CD4-positive, alpha-beta T cell treated with Interleukin-15 for 4 hours (primary cell): ENCODE results near the gene BPIFB1.

Experiments
- DNase-seq: peaks from one replicate; pipeline ENCODE4 v3.0.0-alpha.2; 2020; ENCODE audit warnings: low spot score

The BPIFB1 gene, protein sequence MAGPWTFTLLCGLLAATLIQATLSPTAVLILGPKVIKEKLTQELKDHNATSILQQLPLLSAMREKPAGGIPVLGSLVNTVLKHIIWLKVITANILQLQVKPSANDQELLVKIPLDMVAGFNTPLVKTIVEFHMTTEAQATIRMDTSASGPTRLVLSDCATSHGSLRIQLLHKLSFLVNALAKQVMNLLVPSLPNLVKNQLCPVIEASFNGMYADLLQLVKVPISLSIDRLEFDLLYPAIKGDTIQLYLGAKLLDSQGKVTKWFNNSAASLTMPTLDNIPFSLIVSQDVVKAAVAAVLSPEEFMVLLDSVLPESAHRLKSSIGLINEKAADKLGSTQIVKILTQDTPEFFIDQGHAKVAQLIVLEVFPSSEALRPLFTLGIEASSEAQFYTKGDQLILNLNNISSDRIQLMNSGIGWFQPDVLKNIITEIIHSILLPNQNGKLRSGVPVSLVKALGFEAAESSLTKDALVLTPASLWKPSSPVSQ

DNA sequence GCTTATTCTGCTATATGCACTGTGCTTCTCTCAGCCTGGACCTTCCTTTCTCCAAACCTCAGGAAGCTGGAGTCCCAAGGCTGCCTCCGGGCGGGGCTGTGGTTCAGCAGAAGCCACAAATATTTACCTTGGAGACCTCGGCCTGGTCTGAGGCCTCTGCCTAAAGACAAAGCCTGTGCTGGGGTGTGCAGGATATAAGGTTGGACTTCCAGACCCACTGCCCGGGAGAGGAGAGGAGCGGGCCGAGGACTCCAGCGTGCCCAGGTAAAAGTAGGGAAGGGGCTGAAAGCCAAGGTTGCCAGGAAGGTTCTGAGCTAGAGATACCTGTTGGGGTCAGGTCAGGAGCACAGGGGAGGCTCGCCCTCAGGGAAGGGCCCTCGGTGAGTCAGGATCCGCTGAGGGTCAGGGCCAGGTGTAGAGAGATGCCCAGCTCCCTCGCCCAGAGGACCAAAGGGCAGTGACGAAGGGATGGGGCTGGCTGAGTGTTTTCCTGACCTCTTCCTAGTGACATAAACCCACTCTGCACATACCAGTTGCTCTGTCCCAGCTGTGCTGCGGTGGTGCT lies at the start of gene BPIFB1:
Gene BPIFB1 (plus strand): TSS at position 224 of the 565 bp plus-strand sequence. CDS start 2,860 bp downstream, outside the sequence.
- DNase-seq: no peak

DNA sequence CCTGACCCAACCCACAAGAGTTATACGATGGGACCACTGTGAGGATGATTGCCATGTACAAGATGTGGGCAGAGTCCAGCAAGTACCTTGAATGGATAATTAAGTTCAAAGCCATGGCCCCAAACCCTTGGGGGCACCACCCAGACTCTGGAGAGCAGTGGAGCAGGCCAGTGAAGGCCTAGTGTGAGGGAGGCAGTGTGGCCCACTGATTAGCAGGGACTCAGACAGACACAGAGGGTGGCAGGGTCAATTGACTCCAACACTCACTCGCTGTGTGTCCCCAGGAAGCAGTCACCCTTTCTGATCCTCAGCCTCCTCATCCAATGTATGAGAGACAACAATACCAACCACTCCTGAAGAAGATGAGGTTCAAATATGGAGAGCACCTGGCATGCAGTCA lies 49.0 kb upstream of the BPIFB1 start:
- DNase-seq: no peak

DNA sequence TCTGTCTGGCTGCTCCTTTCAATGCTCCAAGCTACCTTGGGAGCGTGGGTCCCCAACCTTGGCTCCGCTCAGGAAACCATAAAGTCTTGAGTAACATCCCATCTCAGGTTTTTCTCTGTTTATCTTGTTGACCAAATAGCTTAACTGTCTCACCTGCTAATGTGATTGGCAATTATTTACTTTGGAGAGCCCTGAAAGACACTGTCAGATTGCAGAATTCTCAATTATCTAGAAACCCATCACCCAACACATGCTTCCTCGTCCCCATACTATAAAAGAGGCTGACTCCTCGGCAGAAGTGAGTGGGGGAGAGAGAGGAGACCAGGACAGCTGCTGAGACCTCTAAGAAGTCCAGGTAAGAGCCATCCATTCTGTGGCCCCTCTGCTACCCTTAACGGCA lies 47.3 kb upstream of the BPIFB1 start, which contains the start of gene BPIFA1:
Gene BPIFA1 (plus strand): TSS at position 301 of the 400 bp plus-strand sequence. CDS start 1,716 bp downstream, outside the sequence.
- no peak for DNase-seq

DNA sequence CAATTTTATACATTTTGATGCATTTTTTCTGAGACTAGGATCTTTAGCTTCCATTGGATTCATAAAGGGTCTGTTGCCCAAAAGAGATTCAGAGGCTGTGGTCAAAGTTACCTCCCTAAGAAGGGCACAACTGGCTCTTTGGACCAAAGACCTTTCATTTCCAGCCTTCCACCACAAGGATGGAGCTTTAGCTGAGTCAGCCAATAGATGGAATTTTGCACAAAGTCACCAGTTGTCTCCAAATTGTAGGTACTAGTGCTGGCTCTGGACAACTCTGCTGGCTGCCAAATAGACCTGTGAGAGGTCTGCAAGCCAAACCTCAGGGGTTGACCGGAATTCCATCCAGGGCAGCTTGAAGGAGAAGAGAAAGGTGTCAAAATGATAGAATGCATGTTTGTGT lies 46.7 kb upstream of the BPIFB1 start:
- DNase-seq: no peak

DNA sequence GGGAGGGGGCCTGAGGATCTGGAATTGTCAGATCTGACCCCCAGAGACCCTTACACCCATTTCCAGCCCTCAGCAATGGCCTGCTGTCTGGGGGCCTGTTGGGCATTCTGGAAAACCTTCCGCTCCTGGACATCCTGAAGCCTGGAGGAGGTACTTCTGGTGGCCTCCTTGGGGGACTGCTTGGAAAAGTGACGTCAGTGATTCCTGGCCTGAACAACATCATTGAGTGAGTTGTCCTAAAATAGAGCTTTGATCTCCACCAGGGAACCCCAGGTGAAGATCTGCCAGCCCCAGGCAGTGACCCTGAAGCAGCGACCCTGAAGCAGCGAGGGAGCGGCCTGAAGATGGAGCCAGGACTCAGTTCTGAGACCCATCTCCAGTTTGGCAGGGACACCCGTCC lies 45.0 kb upstream of the BPIFB1 start:
- DNase-seq: no peak

DNA sequence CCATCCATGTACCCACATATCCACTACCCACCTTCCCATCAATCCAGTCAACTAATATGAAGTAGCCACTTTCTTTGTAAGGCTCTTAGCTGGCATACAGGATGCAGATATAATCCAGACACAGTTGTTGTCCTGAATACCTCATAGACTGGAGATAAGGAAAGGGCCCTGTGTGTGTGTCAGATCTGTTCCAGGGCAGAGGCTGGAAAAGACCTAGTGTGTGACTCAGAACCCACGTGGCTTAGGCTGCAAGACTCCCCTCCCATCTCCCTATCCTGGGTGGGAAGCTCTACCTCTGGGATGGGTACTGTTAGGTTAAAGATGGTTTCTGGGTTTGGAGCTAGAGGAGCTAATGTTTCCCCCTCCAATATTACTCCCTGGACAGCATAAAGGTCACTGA lies 43.6 kb upstream of the BPIFB1 start:
- no peak for DNase-seq

DNA sequence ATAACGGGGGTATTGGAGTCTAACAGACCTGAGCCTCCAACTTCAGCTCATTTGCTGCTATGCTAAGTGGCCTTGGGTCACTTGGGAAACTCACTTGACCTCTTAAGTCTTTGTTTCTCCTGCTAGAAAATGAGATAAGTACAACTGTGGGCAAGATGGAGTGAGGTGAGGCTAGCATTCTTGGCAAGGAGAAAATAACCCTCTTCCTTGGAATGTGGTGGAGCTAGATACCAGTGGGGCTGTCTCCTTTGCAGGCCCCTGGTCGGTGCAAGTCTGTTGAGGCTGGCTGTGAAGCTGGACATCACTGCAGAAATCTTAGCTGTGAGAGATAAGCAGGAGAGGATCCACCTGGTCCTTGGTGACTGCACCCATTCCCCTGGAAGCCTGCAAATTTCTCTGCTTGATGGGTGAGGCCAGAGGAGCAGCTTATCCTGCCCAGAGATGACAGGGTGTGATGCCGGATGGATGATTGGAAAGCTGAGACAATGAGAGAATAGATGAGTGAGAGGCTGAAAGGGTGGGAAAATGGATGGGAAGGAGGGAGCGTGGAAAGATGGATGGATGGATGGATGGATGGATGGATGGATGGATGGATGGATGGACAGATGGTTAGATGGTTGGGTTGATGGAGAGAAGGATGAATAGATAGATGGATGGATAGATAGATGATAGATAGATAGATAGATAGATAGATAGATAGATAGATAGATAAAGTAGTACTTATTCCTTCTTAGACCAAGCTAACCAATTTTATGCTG lies 42.9 kb upstream of the BPIFB1 start:
- no peak for DNase-seq

DNA sequence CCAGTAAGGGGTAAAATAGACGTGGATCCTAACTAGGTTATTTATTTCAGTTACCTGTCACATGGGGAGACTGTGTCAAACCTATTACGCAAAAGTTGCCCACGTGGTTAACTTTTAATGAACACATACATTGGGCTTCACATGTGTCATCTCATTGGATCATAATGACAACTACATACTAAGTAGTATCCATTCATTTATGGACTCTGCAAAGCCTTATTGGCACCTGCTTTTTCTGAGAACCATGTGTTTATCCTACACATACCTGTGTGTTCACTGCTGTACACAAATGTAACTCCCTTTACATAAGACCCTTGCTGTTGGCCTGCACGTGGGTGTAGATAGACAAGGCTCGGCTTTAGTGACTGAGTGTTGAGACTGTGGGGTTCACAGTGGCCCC lies 42.1 kb upstream of the BPIFB1 start:
- DNase-seq: no peak

DNA sequence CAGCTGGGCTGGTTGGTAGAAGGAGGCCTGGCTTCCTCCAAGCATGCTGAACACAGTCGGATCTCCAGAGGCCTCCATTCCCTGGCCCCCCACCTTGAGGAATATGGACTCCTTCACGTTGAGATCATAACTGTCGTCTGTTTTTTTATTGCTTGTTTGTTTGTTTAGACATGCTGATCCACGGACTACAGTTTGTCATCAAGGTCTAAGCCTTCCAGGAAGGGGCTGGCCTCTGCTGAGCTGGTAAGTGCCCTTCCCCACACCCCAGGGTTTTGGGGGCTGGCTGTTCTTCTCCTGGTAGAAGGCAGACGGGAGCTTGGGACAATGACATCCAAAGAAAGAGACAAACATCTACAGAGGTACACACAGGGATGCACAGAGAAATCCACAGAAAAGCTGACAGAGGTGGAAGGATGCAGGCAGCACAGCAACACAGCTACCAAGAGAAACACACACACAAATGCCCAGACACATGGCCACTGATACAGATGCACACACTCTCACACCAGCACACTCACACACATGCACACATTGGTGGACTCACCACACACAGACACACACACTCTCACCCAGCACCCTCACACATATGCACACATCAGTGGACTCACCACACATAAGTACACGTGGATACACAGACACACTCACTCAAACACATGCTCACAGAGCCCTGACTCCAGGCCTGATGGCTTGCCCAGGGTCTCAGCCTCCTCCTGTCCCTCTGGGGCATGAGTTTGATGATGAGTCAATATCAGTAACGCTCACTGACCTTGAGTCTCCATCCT lies 40.5 kb upstream of the BPIFB1 start:
- DNase-seq: no peak

DNA sequence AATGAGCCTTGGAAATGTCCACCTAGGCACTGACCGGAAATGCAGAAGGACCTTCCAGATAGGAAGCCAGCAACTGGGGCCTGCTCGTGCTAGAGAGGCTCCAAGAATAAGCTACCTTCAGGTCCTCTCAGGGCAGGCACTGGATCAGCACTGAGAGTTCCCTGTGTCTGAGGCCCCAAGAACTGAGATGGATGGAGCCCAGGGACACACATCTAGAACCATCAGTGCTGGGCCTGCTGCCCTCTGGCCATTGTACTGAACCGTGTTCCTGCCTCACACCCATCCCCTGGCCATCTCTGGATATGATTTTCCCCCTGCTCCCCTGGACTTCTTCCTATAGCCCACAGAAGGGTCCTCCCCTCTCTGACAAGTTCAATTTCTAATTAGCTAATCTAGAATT lies 36.9 kb upstream of the BPIFB1 start:
- DNase-seq: no peak

DNA sequence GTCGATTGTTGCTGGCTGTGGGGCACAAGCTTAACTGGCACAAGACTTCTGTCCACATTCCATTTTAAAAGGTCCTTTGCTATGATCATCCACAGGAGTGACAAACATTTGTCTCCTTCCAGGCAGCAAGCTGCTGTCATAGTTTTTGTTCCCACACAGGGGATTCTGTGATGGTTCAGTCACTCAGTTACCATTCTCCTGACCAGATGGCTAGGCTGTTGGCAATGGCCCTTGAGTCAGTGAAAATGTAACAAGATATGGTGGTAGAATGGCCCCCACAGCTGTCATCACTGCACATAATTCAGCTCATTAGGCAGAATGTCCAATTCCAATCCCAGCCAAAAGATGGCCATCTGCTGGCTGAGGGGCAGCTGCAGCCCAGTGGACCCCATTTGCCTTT lies 33.6 kb upstream of the BPIFB1 start:
- DNase-seq: no peak

DNA sequence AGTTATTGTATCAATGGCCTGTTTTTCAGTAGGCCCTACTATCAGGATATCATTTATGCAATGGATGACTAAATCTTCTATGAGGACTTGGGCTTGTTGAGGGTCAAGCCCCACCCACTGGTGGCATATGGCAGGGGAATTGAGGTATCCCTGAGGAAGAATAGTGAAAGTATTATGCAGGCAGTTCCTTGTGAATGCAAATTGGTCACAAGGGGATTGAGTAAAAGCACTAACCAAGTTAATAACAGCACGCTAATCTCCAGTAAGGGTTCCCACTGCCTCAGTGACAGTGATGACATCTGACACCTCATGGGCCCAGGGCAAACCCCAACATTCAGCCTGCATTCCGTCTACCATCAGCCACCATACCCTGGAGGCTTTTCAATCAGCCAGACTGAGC lies 32.3 kb upstream of the BPIFB1 start:
- DNase-seq: no peak

DNA sequence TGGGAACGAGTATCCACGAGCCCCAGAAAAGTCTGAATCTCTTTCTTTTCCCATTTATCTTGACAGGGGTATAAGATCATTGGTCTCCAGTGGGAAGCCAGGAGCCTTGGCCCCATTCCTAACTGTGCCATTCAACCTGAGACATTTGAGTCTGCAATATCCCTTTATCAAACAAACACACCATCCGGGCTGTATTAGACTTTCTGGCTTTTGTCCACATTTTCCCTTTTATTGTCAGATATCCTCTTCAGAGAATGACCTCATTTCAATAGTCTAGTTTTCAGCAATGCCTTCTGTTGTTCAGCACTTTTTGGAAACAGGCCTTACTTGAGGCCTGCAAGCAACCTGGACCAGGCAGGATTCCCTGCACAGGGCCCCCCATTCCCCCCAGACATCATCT lies 31.5 kb upstream of the BPIFB1 start:
- no peak for DNase-seq

DNA sequence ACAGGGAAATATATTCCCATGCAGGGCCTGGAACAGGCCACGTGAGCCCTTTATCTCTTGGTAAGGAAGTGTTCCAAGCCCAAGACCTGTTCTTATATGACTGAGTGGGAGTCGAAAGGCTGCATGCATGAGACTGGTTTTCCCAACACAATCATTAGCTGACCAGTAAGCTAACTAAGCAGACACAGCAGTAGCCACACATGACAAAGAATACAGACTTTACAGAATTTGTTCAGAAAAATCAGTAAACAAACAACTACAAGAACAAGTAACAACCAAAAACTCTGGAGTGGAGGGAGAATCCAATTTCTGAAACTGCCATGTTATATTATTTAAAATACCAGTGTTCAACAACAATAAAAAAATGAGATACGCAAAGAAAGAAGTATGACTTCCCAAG lies 30.6 kb upstream of the BPIFB1 start:
- no peak for DNase-seq

DNA sequence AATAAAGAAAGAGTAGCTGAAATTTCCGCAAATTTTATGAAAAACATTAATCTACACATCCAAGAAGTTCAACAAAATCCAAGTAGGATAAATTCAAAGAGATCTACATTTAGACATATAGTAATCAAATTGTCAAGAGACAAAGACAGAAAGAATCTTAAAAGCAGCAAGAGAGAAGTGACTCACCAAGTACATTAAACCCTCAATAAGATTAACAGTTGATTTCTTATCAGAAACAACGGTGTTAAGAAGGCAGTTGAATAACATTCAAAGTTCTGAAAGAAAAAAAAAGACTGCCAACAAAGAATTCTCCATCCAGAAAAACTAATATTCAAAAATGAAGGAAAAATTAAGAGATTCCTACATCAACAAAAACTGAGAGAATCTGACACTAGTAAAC lies 28.0 kb upstream of the BPIFB1 start:
- DNase-seq: no peak

DNA sequence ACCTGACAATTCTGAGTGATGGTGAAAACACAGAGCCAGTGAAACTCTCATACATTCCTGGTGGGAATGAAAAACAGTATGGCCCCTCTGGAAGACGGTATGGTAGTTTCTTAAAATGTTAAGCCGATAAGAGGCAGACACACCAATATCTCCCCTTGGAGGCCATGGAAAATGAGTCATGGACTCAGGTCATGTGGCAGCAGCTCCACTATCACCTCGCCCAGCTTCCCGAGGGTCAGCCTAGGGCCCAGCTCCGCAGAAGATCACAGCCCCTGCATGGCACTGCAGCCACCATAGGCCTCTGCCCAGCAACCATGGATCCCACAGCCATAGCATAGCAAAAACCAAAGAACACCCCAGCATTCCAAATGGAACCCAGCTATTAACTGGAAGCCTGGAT lies 25.8 kb upstream of the BPIFB1 start:
- DNase-seq: no peak

DNA sequence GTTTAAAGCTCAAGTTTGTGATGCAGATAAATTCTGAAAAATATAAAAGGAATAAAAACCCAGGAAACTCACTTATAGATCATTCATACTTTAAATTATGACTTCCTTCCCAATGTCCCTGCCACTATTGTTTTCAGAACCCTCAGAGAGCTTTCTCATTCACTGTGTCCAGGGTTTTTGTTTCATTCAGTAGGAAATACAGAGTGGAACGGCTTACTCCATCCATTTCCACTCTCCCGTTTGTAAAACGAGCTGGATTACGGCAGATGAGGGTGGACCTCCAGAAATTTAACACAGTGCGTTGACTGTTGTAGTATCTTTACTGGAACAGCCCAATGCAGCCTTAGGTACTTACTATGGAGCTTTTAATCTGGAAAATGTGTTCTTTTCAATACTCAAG lies 23.6 kb upstream of the BPIFB1 start:
- DNase-seq: no peak

DNA sequence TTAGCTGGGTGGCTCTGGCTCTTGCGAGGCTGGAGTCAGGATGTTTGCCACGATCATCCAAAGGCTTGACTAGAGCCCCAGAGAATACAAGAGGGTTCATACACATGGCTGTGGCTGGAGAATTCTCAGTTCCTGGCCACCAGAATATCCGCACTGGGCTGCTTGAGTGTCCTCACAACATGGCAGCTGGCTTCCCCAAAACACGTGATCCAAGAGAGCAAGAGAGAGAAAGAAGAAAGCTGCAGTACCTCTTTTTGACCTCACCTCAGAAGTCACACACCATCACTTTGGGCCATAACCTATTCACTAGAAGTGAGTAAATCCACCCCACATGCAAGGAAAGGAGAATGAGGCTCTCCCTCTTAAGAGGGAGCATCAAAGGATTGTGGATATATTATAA lies 21.5 kb upstream of the BPIFB1 start:
- DNase-seq: no peak

DNA sequence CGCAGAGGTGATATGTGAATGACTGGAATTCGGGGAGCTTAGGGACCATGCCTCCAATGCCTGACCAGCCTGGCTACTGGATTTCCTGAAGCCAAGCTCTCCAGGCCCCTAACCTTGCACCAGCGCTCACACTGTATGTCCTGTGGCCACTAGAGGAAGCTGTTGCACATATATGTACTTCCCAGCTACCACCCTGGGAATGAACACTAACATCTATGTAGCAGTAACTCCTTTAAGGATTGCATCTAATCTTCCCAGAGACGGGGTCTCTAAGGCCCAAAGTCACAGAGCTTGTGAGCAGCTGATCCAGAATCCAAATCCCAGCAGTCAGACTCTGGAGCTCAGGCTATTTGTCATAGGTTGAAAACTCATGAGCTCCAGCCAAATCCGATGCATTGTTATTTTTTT lies 20.4 kb upstream of the BPIFB1 start:
- no peak for DNase-seq

DNA sequence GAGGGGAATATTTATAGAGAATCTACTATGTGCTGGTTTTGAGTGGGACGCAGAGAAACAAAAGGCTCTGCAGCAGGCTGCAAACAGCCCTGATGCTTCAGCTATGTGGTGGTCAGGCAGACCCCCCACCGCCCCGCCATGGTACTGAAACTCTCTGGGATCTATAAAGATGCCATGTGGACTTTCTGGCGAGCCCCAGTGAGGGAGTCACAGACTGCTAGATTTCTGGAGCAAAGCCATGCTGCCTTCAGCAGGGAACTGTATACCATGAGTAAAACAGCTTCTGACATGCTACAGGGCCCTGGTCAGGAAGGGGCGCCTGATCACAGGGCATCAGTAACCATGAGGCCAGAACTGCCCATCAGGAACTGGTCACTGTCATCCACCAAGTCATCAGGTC lies 19.2 kb upstream of the BPIFB1 start:
- DNase-seq: no peak

DNA sequence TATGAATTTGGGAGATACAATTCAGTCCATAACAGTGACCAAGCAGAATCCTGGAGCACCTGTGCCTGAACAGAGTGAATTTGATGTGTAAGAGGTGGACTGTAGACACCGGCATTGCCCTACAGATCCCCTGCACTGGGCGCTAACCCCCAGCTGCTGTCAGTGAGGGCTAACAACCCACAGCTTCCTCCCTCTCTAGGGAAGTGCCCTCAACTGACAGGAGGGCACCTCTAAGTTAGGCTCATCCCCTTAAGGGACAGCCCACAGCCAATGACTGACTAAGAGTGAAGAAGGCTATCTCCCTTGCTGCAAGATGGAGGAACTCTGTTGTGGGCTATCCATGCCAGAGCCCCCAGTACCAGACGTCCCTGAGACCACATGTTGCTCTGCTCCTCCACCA lies 15.3 kb upstream of the BPIFB1 start:
- no peak for DNase-seq
